ENCODE results near the gene GBP3.
"Not testable (repeated sequence)": the region's sequence is repeated elsewhere in the genome, so short reads cannot be mapped to it uniquely, and the experiment has no call there.

GBP3 gene

DNA sequence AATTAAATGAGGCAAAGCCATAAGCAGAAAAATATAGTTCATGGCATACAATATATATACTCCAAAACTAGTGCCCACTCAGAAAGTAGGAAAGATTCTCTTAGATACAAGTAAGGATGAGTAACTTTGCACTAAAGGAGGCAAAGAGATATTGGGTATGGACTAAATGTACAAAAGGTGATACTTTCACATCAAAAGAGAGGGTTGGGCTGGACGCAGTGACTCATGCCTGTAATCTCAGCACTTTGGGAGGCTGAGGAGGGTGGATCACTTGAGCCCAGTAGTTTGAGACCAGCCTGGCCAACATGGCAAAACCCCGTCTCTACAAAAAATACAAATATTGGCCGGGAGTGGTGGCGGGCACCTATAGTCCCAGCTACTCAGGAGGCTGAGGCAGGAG, 37.0 kb downstream of the GBP3 start:
- Histone ChIP-seq H2BK5ac (ENCODE audit: low read length) (no peak overlapping the region), H3K23ac (ENCODE audit: low read length) (no peak overlapping the region), H3K79me2 (ENCODE audit: control insufficient read depth, insufficient read depth, low read length) (peaks cover 34% of the 10 kb centered on the region), H3K27ac (ENCODE audit: low read depth, low read length) (no peak overlapping the region), H3K18ac (ENCODE audit: low read length) (no peak overlapping the region), H2BK15ac (replicated peaks; ENCODE audit: low read depth) (no peak overlapping the region), H4K5ac (ENCODE audit: low read length) (no peak overlapping the region), H4K8ac (ENCODE audit: low read depth, low read length) (no peak overlapping the region), H3K27me3 (ENCODE audit: insufficient read depth, low read length, poor library complexity) (no peaks in the 10 kb centered on the region), H3K4me1 (ENCODE audit: control insufficient read depth, low read depth, low read length) (peaks cover 3% of the 10 kb centered on the region), H2BK120ac (ENCODE audit: low read depth, low read length) (no peak overlapping the region), H3K79me1 (ENCODE audit: low read length) (peaks cover 18% of the 10 kb centered on the region), H3K4me3 (ENCODE audit: low read length) (no peak overlapping the region), H3K4me2 (ENCODE audit: low read length) (no peak overlapping the region), H3K9ac (ENCODE audit: low read length) (no peak overlapping the region), H2AK5ac (ENCODE audit: low read length) (no peak overlapping the region), H3K4ac (ENCODE audit: low read depth, low read length) (no peak overlapping the region), H3K56ac (ENCODE audit: low read length) (no peak overlapping the region), H3K36me3 (ENCODE audit: control insufficient read depth, insufficient read depth, low read length) (peaks cover 1% of the 10 kb centered on the region)
- WGBS (ENCODE audit: extremely low coverage, insufficient coverage, low lambda C conversion rate): no CpG with 5 or more reads among the region's 4 CpGs
- DNase-seq: no peak

DNA sequence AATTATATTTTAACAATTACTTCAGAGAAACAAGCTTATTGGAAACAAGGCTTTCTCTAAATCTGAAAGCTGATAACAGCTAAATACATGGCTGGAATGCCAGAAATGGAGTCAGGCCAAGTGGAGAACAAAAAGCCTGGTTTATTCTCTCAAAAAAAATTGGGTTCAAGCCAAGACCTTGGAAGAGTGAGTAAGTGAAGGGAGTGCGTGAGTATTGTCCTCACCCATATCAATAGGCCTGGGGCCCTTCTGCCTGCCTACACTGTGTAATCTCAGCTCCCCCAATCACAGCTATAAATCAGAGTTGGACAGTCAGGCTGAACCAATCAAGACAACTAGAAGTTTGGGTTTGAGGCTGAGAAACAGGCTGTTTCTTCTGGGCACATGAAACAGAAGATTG, 37.6 kb downstream of the GBP3 start:
- Histone ChIP-seq H3K4ac (ENCODE audit: low read depth, low read length) (no peak overlapping the region), H3K36me3 (ENCODE audit: control insufficient read depth, insufficient read depth, low read length) (peaks cover 1% of the 10 kb centered on the region), H3K4me1 (ENCODE audit: control insufficient read depth, low read depth, low read length) (no peaks in the 10 kb centered on the region), H3K56ac (ENCODE audit: low read length) (no peak overlapping the region), H3K23ac (ENCODE audit: low read length) (no peak overlapping the region), H2BK5ac (ENCODE audit: low read length) (no peak overlapping the region), H3K4me2 (ENCODE audit: low read length) (no peak overlapping the region), H3K18ac (ENCODE audit: low read length) (no peak overlapping the region), H3K27me3 (ENCODE audit: insufficient read depth, low read length, poor library complexity) (no peaks in the 10 kb centered on the region), H4K8ac (ENCODE audit: low read depth, low read length) (no peak overlapping the region), H3K4me3 (ENCODE audit: low read length) (no peak overlapping the region), H2BK120ac (ENCODE audit: low read depth, low read length) (peak overlapping the region; percentile 45), H3K9ac (ENCODE audit: low read length) (peak overlapping the region; percentile 22), H3K27ac (ENCODE audit: low read depth, low read length) (no peak overlapping the region), H2BK15ac (replicated peaks; ENCODE audit: low read depth) (no peak overlapping the region), H4K5ac (ENCODE audit: low read length) (no peak overlapping the region), H2AK5ac (ENCODE audit: low read length) (no peak overlapping the region), H3K79me1 (ENCODE audit: low read length) (peaks cover 15% of the 10 kb centered on the region), H3K79me2 (ENCODE audit: control insufficient read depth, insufficient read depth, low read length) (peaks cover 29% of the 10 kb centered on the region)
- DNase-seq: no peak
- WGBS (ENCODE audit: extremely low coverage, insufficient coverage, low lambda C conversion rate): no CpG with 5 or more reads among the region's 1 CpG

DNA sequence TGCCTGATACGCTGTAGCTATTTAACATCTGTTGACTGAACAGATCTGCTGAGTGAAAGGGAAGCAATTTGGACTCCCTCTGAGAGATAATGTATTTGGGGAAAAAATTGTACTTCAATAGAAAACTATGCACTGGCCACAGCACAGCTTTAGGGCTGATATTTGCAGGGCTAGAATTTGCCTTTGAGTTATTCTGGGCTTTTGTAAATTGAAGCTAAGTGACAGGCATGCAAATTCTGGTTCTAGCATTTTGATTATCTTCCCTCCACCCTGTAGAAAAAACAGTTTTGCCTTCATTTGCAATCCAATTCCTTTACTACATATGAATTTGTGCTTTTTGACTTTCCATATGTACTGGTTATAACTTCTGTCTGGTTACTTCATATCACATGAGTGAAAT, 38.1 kb downstream of the GBP3 start:
- H3K27me3 ChIP-seq (ENCODE audit: insufficient read depth, low read length, poor library complexity): no peaks in the 10 kb centered on the region
- H3K4me1 ChIP-seq (ENCODE audit: control insufficient read depth, low read depth, low read length): no peaks in the 10 kb centered on the region
- DNase-seq: no peak
- H3K18ac ChIP-seq (ENCODE audit: low read length): no peak overlapping the region
- no CpG with 5 or more reads among the region's 1 CpG for WGBS (ENCODE audit: extremely low coverage, insufficient coverage, low lambda C conversion rate)
- H2BK5ac ChIP-seq (ENCODE audit: low read length): no peak overlapping the region
- no peak overlapping the region for H3K4me2 ChIP-seq (ENCODE audit: low read length)
- H3K4ac ChIP-seq (ENCODE audit: low read depth, low read length): no peak overlapping the region
- H4K5ac ChIP-seq (ENCODE audit: low read length): no peak overlapping the region
- no peak overlapping the region for H2BK15ac ChIP-seq (replicated peaks; ENCODE audit: low read depth)
- no peak overlapping the region for H3K23ac ChIP-seq (ENCODE audit: low read length)
- no peak overlapping the region for H4K8ac ChIP-seq (ENCODE audit: low read depth, low read length)
- no peak overlapping the region for H3K4me3 ChIP-seq (ENCODE audit: low read length)
- no peak overlapping the region for H2BK120ac ChIP-seq (ENCODE audit: low read depth, low read length)
- H3K36me3 ChIP-seq (ENCODE audit: control insufficient read depth, insufficient read depth, low read length): peaks cover 1% of the 10 kb centered on the region
- H3K9ac ChIP-seq (ENCODE audit: low read length): no peak overlapping the region
- peaks cover 13% of the 10 kb centered on the region for H3K79me1 ChIP-seq (ENCODE audit: low read length)
- H3K27ac ChIP-seq (ENCODE audit: low read depth, low read length): no peak overlapping the region
- H2AK5ac ChIP-seq (ENCODE audit: low read length): no peak overlapping the region
- H3K79me2 ChIP-seq (ENCODE audit: control insufficient read depth, insufficient read depth, low read length): peaks cover 25% of the 10 kb centered on the region
- H3K56ac ChIP-seq (ENCODE audit: low read length): no peak overlapping the region

DNA sequence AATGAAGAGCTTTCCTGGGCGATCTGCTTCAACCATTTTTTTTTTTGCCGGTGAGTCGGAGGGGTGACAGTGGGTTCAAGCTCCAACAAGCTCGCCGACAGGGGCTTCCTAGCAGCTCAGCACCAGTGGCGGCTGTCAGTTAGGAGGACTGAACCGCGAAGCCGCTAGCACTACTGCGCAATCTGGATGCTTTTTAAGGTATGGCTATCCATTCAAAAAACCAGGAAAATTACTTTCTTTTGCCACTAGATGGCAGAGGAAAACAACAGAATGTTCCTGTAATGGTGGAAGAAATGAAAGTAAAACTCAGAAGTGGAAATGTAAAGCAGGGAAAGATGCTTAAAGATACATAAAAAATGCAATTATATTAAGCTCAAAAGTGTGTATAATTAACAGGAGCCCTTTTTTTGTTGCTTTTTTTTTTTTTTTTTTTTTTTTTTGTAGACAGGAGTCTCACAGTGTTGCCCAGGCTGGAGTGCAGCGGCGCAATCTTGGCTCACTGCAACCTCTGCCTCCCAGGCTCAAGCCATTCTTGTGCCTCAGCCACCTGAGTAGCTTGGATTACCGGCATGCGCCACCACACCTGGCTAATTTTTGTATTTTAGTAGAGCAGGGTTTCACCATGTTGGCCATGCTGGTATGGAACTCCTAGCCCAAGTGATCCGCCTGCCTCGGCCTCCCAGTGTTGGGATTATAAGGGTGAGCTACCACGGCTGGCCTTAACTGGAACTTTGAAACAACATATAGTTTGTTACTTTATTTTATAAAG, 38.7 kb downstream of the GBP3 start:
- Histone ChIP-seq H3K4me3 (ENCODE audit: low read length) (no peak overlapping the region), H2BK120ac (ENCODE audit: low read depth, low read length) (no peak overlapping the region), H3K36me3 (ENCODE audit: control insufficient read depth, insufficient read depth, low read length) (peaks cover 1% of the 10 kb centered on the region), H3K18ac (ENCODE audit: low read length) (no peak overlapping the region), H3K56ac (ENCODE audit: low read length) (no peak overlapping the region), H4K5ac (ENCODE audit: low read length) (no peak overlapping the region), H4K8ac (ENCODE audit: low read depth, low read length) (no peak overlapping the region), H3K9ac (ENCODE audit: low read length) (no peak overlapping the region), H2BK5ac (ENCODE audit: low read length) (no peak overlapping the region), H3K23ac (ENCODE audit: low read length) (no peak overlapping the region), H3K4me1 (ENCODE audit: control insufficient read depth, low read depth, low read length) (no peaks in the 10 kb centered on the region), H2AK5ac (ENCODE audit: low read length) (no peak overlapping the region), H3K4me2 (ENCODE audit: low read length) (no peak overlapping the region), H3K27me3 (ENCODE audit: insufficient read depth, low read length, poor library complexity) (no peaks in the 10 kb centered on the region), H3K79me2 (ENCODE audit: control insufficient read depth, insufficient read depth, low read length) (peaks cover 21% of the 10 kb centered on the region), H2BK15ac (replicated peaks; ENCODE audit: low read depth) (no peak overlapping the region), H3K79me1 (ENCODE audit: low read length) (peaks cover 10% of the 10 kb centered on the region), H3K4ac (ENCODE audit: low read depth, low read length) (no peak overlapping the region), H3K27ac (ENCODE audit: low read depth, low read length) (no peak overlapping the region)
- DNase-seq: peak; percentile 68
- no CpG with 5 or more reads among the region's 17 CpGs for WGBS (ENCODE audit: extremely low coverage, insufficient coverage, low lambda C conversion rate)

DNA sequence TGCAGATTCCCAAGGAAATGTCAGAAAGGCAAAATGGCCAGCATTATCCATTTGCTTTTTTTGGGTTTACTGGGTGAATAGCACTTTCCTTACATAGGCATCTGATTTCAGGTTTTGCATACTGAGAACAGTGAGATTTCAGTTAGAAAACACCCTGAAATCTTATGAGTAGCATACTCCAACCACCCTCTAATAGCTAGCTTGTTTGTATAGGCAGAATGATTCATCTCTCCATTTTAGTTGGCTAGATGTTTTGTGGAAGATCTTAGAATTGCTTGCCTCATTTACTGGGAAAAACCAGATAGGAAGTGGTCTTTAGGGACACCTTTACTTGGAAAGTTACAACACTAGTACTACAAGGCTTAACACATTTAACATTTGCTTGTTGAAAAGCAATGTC, 40.6 kb downstream of the GBP3 start:
- H3K4ac ChIP-seq (ENCODE audit: low read depth, low read length): no peak overlapping the region
- H4K8ac ChIP-seq (ENCODE audit: low read depth, low read length): no peak overlapping the region
- H3K56ac ChIP-seq (ENCODE audit: low read length): no peak overlapping the region
- H3K9ac ChIP-seq (ENCODE audit: low read length): no peak overlapping the region
- no peak overlapping the region for H2BK120ac ChIP-seq (ENCODE audit: low read depth, low read length)
- no peak overlapping the region for H3K4me3 ChIP-seq (ENCODE audit: low read length)
- H3K36me3 ChIP-seq (ENCODE audit: control insufficient read depth, insufficient read depth, low read length): peaks cover under 1% of the 10 kb centered on the region
- no peak overlapping the region for H2BK5ac ChIP-seq (ENCODE audit: low read length)
- DNase-seq: no peak
- H4K5ac ChIP-seq (ENCODE audit: low read length): no peak overlapping the region
- H2BK15ac ChIP-seq (replicated peaks; ENCODE audit: low read depth): no peak overlapping the region
- H3K79me2 ChIP-seq (ENCODE audit: control insufficient read depth, insufficient read depth, low read length): peaks cover 17% of the 10 kb centered on the region
- H2AK5ac ChIP-seq (ENCODE audit: low read length): no peak overlapping the region
- no peaks in the 10 kb centered on the region for H3K4me1 ChIP-seq (ENCODE audit: control insufficient read depth, low read depth, low read length)
- peaks cover 8% of the 10 kb centered on the region for H3K79me1 ChIP-seq (ENCODE audit: low read length)
- no peak overlapping the region for H3K23ac ChIP-seq (ENCODE audit: low read length)
- H3K27me3 ChIP-seq (ENCODE audit: insufficient read depth, low read length, poor library complexity): no peaks in the 10 kb centered on the region
- no peak overlapping the region for H3K4me2 ChIP-seq (ENCODE audit: low read length)
- no peak overlapping the region for H3K27ac ChIP-seq (ENCODE audit: low read depth, low read length)
- H3K18ac ChIP-seq (ENCODE audit: low read length): no peak overlapping the region

DNA sequence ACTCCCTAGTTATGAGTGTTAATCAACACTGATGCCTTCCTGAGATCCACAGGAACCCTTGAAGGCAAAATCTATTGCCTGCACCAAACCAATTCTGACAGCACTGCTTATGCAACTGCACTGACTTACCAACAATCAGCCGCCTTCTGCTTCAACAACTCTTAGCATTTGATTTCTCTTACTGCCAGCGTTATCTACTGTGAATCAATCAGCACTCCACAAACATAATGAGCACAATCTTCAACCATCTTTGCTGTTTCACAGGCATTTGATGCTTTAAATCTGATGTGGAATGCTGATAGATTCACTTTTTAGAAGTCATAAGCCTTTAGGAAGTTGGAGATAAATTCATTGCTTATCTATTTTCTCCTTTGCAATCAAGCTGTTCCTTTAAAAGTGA, 41.2 kb downstream of the GBP3 start:
- H3K4me1 ChIP-seq (ENCODE audit: control insufficient read depth, low read depth, low read length); H2BK5ac ChIP-seq (ENCODE audit: low read length); H3K23ac ChIP-seq (ENCODE audit: low read length); H2BK120ac ChIP-seq (ENCODE audit: low read depth, low read length); H3K27ac ChIP-seq (ENCODE audit: low read depth, low read length); H3K36me3 ChIP-seq (ENCODE audit: control insufficient read depth, insufficient read depth, low read length); H3K4me2 ChIP-seq (ENCODE audit: low read length); H3K18ac ChIP-seq (ENCODE audit: low read length); H4K8ac ChIP-seq (ENCODE audit: low read depth, low read length); H3K27me3 ChIP-seq (ENCODE audit: insufficient read depth, low read length, poor library complexity); H3K4ac ChIP-seq (ENCODE audit: low read depth, low read length); H4K5ac ChIP-seq (ENCODE audit: low read length); H2AK5ac ChIP-seq (ENCODE audit: low read length); H3K56ac ChIP-seq (ENCODE audit: low read length); H3K79me1 ChIP-seq (ENCODE audit: low read length); H3K4me3 ChIP-seq (ENCODE audit: low read length); H3K9ac ChIP-seq (ENCODE audit: low read length); H2BK15ac ChIP-seq (replicated peaks; ENCODE audit: low read depth): not testable (repeated sequence)
- DNase-seq: peak; percentile 55
- peaks cover 11% of the 10 kb centered on the region for H3K79me2 ChIP-seq (ENCODE audit: control insufficient read depth, insufficient read depth, low read length)
- WGBS (ENCODE audit: extremely low coverage, insufficient coverage, low lambda C conversion rate): no CpG with 5 or more reads among the region's 2 CpGs
